ENCODE results near the gene CRYZL1.
"Not testable (repeated sequence)": the region's sequence is repeated elsewhere in the genome, so short reads cannot be mapped to it uniquely, and the experiment has no call there.

DNA sequence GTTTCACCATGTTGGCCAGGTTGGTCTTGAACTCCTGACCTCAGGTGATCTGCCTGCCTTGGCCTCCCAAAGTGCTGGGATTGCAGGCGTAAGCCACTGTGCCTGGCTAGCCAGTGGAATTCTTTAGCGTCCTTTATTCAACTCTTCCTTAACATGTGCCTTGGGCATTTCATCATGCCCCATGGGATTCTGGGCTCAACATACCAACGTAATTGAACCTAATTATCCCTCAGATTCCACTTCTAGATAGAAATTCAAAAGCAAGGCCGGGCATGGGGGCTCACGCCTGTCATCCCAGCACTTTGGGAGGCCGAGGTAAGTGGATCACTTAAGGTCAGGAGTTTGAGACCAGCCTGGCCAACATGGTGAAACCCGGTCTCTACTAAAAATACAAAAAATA is 15.4 kb downstream of the CRYZL1 start:
- TF ChIP-seq, protein P1, sequence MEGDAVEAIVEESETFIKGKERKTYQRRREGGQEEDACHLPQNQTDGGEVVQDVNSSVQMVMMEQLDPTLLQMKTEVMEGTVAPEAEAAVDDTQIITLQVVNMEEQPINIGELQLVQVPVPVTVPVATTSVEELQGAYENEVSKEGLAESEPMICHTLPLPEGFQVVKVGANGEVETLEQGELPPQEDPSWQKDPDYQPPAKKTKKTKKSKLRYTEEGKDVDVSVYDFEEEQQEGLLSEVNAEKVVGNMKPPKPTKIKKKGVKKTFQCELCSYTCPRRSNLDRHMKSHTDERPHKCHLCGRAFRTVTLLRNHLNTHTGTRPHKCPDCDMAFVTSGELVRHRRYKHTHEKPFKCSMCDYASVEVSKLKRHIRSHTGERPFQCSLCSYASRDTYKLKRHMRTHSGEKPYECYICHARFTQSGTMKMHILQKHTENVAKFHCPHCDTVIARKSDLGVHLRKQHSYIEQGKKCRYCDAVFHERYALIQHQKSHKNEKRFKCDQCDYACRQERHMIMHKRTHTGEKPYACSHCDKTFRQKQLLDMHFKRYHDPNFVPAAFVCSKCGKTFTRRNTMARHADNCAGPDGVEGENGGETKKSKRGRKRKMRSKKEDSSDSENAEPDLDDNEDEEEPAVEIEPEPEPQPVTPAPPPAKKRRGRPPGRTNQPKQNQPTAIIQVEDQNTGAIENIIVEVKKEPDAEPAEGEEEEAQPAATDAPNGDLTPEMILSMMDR (IDR thresholded peaks at IDR 0.05; ENCODE audit: low read depth, low read length) = not testable (repeated sequence)
- TF ChIP-seq EZH2phosphoT487 (IDR thresholded peaks at IDR 0.05; ENCODE audit: low read depth) = not testable (repeated sequence)

Measured in OCI-LY3 (cell line).